ENCODE measurements around the gene ERLEC1.

DNA sequence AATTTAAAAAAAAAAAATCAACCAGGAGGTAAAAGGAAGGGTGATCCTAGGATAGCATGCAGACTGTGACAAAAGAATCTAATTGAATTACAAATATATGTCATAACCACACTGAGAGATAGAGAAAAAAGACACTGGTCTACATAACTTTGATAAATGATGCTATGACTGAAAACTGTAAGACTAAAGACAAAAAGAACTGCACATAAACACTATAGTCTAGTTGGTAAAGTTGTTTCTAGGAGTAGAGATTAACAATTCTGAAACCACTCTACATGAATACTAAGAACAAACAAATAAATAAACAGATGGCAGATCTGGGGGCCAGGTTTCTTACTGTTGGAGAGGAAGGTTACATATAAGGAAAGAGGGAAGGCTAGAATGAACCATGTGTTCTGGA lies 33.8 kb upstream of the ERLEC1 start:
- TF ChIP-seq EZH2 (IDR thresholded peaks at IDR 0.05; ENCODE audit: insufficient read depth, low read length): no peak
- TF ChIP-seq, protein P1, sequence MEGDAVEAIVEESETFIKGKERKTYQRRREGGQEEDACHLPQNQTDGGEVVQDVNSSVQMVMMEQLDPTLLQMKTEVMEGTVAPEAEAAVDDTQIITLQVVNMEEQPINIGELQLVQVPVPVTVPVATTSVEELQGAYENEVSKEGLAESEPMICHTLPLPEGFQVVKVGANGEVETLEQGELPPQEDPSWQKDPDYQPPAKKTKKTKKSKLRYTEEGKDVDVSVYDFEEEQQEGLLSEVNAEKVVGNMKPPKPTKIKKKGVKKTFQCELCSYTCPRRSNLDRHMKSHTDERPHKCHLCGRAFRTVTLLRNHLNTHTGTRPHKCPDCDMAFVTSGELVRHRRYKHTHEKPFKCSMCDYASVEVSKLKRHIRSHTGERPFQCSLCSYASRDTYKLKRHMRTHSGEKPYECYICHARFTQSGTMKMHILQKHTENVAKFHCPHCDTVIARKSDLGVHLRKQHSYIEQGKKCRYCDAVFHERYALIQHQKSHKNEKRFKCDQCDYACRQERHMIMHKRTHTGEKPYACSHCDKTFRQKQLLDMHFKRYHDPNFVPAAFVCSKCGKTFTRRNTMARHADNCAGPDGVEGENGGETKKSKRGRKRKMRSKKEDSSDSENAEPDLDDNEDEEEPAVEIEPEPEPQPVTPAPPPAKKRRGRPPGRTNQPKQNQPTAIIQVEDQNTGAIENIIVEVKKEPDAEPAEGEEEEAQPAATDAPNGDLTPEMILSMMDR (IDR thresholded peaks at IDR 0.05; ENCODE audit: insufficient read depth, low read depth, low read length): no peak

All from astrocyte (in vitro differentiated cells and primary cell).